GM11168 (cell line): Measurements from ENCODE around the gene ZNF578.
"Not testable (repeated sequence)": the region's sequence is repeated elsewhere in the genome, so short reads cannot be mapped to it uniquely, and the experiment has no call there.

Experiments
- in situ Hi-C: fragments of 300-500 bp; cut with MboI; formaldehyde crosslinking; loops from one replicate; pipeline ENCODE4 v1.12.0; 2022; ENCODE audit warnings: low sequenced_read_pairs; ENCODE audit not compliant: unreplicated experiment

The ZNF578 gene

GRCh38 chr19:52554216-52554971 is 101.0 kb downstream of the ZNF578 start:
- in situ Hi-C loops: no loop called here

- in situ Hi-C loops: no loop called here
Observed at GRCh38 chr19:52557231-52557995, 104.1 kb downstream of the ZNF578 start.

- in situ Hi-C loops: not testable (repeated sequence)
Observed at GRCh38 chr19:52558732-52559445, 105.5 kb downstream of the ZNF578 start.

GRCh38 chr19:52561611-52562010 is 108.3 kb downstream of the ZNF578 start:
- in situ Hi-C loops: not testable (repeated sequence)
